HepG2 (cell line): ENCODE results near the gene PTPRM. TPM values are rescaled to one million over a fixed set of nuclear protein-coding genes. Genes with fewer than 3 reads are reported as not detected.

Experiments used
- BHLHE40 ChIP-seq: IDR thresholded peaks from 2 replicates; pipeline ENCODE4 v1.6.1; 2011; ENCODE audit warnings: low read length, improper control_type of control experiment
- FOXA3 ChIP-seq: IDR thresholded peaks from 2 replicates; pipeline ENCODE4 v1.6.1; 2016; ENCODE audit warnings: missing genetic modification reagents, missing compliant biosample characterization
- FOXK1 ChIP-seq: sonication (generic); formaldehyde crosslinking; IDR thresholded peaks from 2 replicates; pipeline ENCODE4 v1.4.0; 2020; ENCODE audit warnings: low read depth, missing genetic modification reagents, borderline replicate concordance
- HNRNPK ChIP-seq: fragments of 200-400 bp; formaldehyde crosslinking; IDR thresholded peaks from 2 replicates; pipeline ENCODE4 v1.6.1; 2018; ENCODE audit warnings: low read length, low read depth, moderate library complexity, mild to moderate bottlenecking; ENCODE audit not compliant: poor library complexity, severe bottlenecking
- NR2F6 ChIP-seq, 2 experiments: IDR thresholded peaks; 2 replicates each; pipeline ENCODE4 v1.6.1; 2016; ENCODE audit warnings: antibody characterized with exemption in 1 of 2, mild to moderate bottlenecking in 1 of 2
- SIN3A ChIP-seq: IDR thresholded peaks from 2 replicates; pipeline ENCODE4 v1.6.1; 2011; ENCODE audit warnings: low read depth, mild to moderate bottlenecking, control low read depth, low read length, borderline replicate concordance
- SOX6 ChIP-seq, 2 experiments: fragments of 450-650 bp in 1 of 2; sonication (generic) in 1 of 2; formaldehyde crosslinking in 1 of 2; IDR thresholded peaks; 2 replicates each; pipeline versions ENCODE4 v1.4.0 to v1.6.1; 2017 to 2020; ENCODE audit warnings: antibody characterized with exemption in 1 of 2, mild to moderate bottlenecking in 1 of 2, missing genetic modification reagents in 1 of 2
- STAG1 ChIP-seq: sonication (generic); formaldehyde crosslinking; IDR thresholded peaks from 2 replicates; pipeline ENCODE4 v1.4.0; 2020; ENCODE audit warnings: missing genetic modification reagents
- ZNF296 ChIP-seq: sonication (generic); formaldehyde crosslinking; conservative IDR thresholded peaks from 2 replicates; pipeline ENCODE4 v1.5.0; 2020; ENCODE audit warnings: mild to moderate bottlenecking, missing genetic modification reagents
- ZNF747 ChIP-seq: sonication (generic); formaldehyde crosslinking; IDR thresholded peaks from 2 replicates; pipeline ENCODE4 v1.8.1; 2023; ENCODE audit warnings: missing genetic modification reagents, mild to moderate bottlenecking, borderline replicate concordance
- polyA plus RNA-seq, 8 experiments: library from polyadenylated mRNA; depleted of rRNA in 3 of 8; stranded (reverse) in 7 of 8; unstranded in 1 of 8; fragments of >200 nt; fragmentation: Illumina TruSeq in 4 of 8; extraction: Trizol in 4 of 8; gene quantifications; 2 replicates each; pipeline versions ENCODE4 v1.2.1 to v1.2.3, GENCODE V29; 2011 to 2016; ENCODE audit warnings: low read depth in 4 of 8, missing spikeins in 1 of 8, mixed read lengths in 1 of 8; ENCODE audit not compliant: insufficient read depth in 1 of 8
- total RNA-seq, 5 experiments: library from RNA; depleted of rRNA; stranded (reverse); fragments of >200 nt; fragmentation: Illumina TruSeq; extraction: Trizol; gene quantifications; 2 replicates each; pipeline ENCODE4 v1.2.3, GENCODE V29; 2016; ENCODE audit warnings: low read depth in 1 of 5
- TF ChIP-seq, protein P1 (sequence below): sonication (generic); formaldehyde crosslinking; IDR thresholded peaks from one replicate; pipeline ENCODE4 v1.5.1; 2020; ENCODE audit warnings: mild to moderate bottlenecking, missing genetic modification reagents; ENCODE audit errors: not compliant biosample characterization
- TF ChIP-seq, protein P2 (sequence below): sonication (generic); formaldehyde crosslinking; IDR thresholded peaks from 2 replicates; pipeline ENCODE4 v1.4.0; 2020; ENCODE audit warnings: missing genetic modification reagents
- TF ChIP-seq, protein P3 (sequence below): sonication (generic); formaldehyde crosslinking; IDR thresholded peaks from 2 replicates; pipeline ENCODE4 v1.5.0; 2020; ENCODE audit warnings: missing genetic modification reagents, mild to moderate bottlenecking, borderline replicate concordance
- TF ChIP-seq, protein P4 (sequence below): sonication (generic); formaldehyde crosslinking; conservative IDR thresholded peaks from 2 replicates; pipeline ENCODE4 v1.4.0; 2020; ENCODE audit warnings: mild to moderate bottlenecking, missing genetic modification reagents, moderate library complexity

The PTPRM gene
- total and polyA plus RNA-seq, 2 of the 13 experiments (the other 11 are each of a cell fraction or from before 2014, with no cell fraction given): 12.6 to 108 TPM

DNA sequence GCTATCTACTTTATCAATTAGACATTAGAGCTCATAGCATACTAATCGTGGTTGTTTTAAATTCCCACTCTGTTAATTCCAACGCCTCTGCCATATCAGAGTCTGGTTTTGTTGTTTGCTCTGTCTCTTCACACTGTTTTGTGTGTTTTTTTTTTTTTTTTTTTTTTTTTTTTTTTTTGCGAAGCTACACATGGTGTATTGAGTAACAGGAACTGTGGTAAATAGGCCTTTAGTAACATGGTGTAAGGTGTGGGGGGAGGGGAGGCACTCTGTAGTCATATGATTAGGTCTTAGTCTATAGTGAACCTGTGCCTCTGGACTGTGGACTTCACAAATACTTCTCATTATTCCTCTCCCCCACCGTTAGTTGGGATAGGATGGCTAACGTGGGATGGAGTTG is 671.4 kb downstream of the PTPRM start (continued):
- no peak for TF ChIP-seq STAG1
- TF ChIP-seq, protein P1, sequence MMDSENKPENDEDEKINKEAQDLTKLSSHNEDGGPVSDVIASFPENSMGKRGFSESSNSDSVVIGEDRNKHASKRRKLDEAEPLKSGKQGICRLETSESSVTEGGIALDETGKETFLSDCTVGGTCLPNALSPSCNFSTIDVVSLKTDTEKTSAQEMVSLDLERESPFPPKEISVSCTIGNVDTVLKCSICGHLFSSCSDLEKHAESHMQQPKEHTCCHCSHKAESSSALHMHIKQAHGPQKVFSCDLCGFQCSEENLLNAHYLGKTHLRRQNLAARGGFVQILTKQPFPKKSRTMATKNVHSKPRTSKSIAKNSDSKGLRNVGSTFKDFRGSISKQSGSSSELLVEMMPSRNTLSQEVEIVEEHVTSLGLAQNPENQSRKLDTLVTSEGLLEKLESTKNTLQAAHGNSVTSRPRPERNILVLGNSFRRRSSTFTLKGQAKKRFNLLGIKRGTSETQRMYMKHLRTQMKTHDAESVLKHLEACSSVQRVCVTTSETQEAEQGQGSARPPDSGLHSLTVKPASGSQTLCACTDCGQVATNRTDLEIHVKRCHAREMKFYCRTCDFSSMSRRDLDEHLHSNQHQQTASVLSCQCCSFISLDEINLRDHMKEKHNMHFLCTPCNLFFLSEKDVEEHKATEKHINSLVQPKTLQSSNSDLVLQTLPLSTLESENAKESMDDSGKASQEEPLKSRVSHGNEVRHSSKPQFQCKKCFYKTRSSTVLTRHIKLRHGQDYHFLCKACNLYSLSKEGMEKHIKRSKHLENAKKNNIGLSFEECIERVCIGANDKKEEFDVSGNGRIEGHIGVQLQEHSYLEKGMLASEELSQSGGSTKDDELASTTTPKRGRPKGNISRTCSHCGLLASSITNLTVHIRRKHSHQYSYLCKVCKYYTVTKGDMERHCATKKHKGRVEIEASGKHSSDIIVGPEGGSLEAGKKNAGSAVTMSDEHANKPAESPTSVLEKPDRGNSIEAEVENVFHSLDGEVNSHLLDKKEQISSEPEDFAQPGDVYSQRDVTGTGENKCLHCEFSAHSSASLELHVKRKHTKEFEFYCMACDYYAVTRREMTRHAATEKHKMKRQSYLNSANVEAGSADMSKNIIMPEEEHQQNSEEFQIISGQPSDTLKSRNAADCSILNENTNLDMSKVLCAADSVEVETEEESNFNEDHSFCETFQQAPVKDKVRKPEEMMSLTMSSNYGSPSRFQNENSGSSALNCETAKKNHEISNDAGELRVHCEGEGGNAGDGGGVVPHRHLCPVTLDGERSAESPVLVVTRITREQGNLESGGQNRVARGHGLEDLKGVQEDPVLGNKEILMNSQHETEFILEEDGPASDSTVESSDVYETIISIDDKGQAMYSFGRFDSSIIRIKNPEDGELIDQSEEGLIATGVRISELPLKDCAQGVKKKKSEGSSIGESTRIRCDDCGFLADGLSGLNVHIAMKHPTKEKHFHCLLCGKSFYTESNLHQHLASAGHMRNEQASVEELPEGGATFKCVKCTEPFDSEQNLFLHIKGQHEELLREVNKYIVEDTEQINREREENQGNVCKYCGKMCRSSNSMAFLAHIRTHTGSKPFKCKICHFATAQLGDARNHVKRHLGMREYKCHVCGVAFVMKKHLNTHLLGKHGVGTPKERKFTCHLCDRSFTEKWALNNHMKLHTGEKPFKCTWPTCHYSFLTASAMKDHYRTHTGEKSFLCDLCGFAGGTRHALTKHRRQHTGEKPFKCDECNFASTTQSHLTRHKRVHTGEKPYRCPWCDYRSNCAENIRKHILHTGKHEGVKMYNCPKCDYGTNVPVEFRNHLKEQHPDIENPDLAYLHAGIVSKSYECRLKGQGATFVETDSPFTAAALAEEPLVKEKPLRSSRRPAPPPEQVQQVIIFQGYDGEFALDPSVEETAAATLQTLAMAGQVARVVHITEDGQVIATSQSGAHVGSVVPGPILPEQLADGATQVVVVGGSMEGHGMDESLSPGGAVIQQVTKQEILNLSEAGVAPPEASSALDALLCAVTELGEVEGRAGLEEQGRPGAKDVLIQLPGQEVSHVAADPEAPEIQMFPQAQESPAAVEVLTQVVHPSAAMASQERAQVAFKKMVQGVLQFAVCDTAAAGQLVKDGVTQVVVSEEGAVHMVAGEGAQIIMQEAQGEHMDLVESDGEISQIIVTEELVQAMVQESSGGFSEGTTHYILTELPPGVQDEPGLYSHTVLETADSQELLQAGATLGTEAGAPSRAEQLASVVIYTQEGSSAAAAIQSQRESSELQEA (CRISPR knock-in tag): no peak
- TF ChIP-seq, protein P2, sequence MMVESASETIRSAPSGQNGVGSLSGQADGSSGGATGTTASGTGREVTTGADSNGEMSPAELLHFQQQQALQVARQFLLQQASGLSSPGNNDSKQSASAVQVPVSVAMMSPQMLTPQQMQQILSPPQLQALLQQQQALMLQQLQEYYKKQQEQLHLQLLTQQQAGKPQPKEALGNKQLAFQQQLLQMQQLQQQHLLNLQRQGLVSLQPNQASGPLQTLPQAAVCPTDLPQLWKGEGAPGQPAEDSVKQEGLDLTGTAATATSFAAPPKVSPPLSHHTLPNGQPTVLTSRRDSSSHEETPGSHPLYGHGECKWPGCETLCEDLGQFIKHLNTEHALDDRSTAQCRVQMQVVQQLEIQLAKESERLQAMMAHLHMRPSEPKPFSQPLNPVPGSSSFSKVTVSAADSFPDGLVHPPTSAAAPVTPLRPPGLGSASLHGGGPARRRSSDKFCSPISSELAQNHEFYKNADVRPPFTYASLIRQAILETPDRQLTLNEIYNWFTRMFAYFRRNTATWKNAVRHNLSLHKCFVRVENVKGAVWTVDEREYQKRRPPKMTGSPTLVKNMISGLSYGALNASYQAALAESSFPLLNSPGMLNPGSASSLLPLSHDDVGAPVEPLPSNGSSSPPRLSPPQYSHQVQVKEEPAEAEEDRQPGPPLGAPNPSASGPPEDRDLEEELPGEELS (CRISPR knock-in tag): peak; percentile 70
- TF ChIP-seq BHLHE40: no peak
- TF ChIP-seq, protein P3, sequence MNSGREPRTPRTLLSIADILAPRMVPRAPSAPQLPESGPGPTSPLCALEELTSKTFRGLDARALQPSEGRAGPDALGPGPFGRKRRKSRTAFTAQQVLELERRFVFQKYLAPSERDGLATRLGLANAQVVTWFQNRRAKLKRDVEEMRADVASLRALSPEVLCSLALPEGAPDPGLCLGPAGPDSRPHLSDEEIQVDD (CRISPR knock-in tag): no peak
- TF ChIP-seq, protein P4, sequence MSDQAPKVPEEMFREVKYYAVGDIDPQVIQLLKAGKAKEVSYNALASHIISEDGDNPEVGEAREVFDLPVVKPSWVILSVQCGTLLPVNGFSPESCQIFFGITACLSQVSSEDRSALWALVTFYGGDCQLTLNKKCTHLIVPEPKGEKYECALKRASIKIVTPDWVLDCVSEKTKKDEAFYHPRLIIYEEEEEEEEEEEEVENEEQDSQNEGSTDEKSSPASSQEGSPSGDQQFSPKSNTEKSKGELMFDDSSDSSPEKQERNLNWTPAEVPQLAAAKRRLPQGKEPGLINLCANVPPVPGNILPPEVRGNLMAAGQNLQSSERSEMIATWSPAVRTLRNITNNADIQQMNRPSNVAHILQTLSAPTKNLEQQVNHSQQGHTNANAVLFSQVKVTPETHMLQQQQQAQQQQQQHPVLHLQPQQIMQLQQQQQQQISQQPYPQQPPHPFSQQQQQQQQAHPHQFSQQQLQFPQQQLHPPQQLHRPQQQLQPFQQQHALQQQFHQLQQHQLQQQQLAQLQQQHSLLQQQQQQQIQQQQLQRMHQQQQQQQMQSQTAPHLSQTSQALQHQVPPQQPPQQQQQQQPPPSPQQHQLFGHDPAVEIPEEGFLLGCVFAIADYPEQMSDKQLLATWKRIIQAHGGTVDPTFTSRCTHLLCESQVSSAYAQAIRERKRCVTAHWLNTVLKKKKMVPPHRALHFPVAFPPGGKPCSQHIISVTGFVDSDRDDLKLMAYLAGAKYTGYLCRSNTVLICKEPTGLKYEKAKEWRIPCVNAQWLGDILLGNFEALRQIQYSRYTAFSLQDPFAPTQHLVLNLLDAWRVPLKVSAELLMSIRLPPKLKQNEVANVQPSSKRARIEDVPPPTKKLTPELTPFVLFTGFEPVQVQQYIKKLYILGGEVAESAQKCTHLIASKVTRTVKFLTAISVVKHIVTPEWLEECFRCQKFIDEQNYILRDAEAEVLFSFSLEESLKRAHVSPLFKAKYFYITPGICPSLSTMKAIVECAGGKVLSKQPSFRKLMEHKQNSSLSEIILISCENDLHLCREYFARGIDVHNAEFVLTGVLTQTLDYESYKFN (CRISPR knock-in tag): peak; percentile 66; the same call in 1 of the 2 replicates
- peak; percentile 71 for TF ChIP-seq FOXA3 (CRISPR knock-in tag)
- TF ChIP-seq ZNF747: no peak
- TF ChIP-seq HNRNPK: no peak
- TF ChIP-seq NR2F6 (IDR thresholded peaks at IDR 0.05): no peak
- TF ChIP-seq NR2F6 (CRISPR knock-in tag; IDR thresholded peaks at IDR 0.05): peak; percentile 27; the same call in 1 of the 2 replicates
- no peak for TF ChIP-seq ZNF296 (CRISPR knock-in tag)
- no peak for TF ChIP-seq SIN3A
- no peak for TF ChIP-seq SOX6 (IDR thresholded peaks at IDR 0.05)
- TF ChIP-seq SOX6 (CRISPR knock-in tag; IDR thresholded peaks at IDR 0.05): peak; percentile 57; the same call in 1 of the 2 replicates
- peak; percentile 36; the same call in 1 of the 2 replicates for TF ChIP-seq FOXK1 (CRISPR knock-in tag)
